AG08395 (cell line): Measurements from ENCODE around the gene PTPRN2.
"Not testable (repeated sequence)": the region's sequence is repeated elsewhere in the genome, so short reads cannot be mapped to it uniquely, and the experiment has no call there.

ENCODE experiments used
- DNase-seq: peaks from one replicate; pipeline ENCODE4 v3.0.0; 2012; ENCODE audit warnings: mixed read lengths, low spot score

The PTPRN2 gene

DNA sequence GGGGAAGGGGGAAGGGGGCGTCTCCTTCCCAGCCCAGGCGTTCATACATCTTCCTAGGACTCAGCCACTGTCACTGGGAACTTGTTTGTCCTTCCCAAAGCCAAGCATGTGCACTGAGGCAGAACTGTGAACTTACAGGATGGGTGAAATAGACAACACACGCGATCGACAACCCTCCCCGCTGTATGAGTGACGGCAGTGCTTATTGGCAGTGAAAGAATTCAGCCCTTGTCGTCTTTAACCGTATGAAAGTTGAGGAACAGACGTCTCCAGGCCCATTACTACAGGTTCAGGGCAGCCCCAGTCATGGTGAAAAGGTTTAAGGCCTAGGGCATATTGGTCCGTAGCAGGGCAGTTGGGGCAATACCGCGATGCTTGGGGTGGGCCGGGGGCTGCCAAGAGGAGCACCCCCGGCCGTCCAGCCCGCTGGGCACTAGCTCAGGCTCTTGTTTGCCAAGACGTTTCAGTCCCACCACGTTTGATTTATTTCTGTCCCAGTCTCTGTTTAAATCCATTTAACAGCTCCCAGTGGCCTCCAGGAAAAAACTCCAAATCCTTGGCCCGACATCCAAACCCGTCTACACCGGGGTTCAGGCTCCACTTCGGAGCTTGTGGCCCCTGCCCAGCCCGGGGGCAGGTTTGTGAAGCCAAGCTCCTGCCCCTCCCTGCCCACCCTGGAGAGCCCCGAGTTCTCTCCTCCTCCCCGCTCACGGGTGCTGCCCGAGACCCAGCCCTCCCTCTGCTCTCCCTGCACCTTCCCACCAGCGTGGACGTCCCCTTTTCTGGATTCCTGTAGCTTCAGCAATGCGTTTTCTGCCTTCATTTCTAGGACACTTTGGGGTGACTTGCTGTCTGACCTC is 1091.0 kb downstream of the PTPRN2 start:
- no peak for DNase-seq

DNA sequence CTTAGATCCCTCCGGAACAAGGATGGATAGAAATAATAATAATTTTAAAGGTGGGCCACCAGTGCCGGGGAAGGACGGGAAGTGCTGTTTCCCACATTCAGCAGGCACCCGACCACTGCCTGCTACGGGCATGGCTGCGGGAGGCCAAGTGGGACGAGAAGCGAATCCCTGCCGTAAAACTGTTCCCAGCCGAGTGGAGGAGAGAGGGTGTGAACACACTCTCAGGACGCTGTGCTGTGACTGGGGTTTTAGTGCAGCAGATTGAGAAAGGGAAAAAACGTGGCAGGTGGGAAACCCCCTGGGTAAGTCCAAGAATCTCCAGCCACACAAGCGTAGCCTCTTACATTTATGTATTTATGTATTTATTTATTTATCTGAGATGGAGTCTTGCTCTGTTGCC is 1092.0 kb downstream of the PTPRN2 start:
- DNase-seq = no peak

DNA sequence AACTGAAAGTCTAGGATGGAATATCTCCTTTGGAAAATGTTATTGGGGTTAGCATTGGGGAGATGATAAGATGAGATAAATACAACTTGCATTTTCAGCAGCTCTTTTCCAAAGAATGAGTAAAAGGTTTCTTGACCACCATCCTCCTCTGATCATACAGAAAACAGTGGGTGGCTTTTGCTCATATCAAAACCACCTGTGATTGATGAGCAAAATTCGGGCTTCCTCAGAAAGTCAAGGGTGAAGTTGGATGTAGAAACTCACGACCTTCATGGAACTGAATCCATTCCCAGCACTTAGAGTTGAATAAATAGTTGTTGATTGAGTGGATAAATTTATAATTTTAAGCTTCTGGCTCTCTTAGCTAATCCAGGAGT is 1092.5 kb downstream of the PTPRN2 start:
- DNase-seq = no peak

DNA sequence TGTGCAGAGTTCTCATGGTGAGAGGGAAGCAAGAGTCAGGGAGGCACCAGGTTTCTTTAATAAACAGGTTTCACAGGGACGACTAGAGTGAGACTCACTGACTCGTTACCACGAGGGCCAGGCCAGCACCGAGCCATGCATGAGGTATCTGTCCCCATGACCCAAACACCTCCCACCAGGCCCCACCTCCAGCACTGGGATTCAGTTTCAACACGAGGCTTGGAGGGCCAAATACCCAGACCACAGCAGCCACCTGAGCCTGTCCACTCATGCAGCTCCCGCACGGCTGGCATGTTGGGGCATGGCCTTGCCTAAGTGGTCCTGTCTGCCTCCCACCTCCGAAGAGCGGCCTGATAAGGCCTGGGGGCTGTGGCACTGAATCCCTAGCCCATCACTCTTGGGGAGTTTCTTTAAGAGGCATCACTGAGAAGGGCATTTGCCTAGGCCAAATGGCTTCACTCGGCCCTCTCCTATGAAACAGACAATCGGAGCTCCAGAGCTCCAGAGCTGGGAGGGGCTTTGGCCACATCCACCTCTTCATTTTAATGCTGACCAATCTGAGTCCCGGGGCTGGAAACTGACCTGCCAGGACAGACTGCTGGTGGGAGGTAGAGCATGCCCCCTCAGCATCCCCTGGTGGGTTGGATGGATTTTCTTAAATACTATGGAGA is 1093.0 kb downstream of the PTPRN2 start:
- DNase-seq = no peak

DNA sequence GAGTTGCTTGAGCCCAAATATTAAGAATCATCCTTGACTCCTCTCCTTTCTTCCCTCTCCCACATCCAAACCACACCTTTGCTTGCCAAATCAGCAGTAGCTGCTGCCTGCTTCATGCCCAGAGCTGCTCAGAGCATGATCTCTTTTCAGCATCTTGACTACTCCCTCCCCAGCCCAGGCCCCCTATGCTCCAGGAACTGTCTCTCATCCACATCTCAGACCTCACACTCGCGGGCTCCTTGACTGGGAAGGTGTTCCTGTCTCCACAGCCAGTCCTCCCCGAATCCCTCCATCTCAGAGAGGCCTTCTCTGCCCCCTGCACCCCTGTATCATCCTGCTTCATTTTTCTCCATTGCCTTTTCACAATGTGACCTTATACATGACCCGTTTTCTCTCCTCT is 1093.8 kb downstream of the PTPRN2 start:
- no peak for DNase-seq

DNA sequence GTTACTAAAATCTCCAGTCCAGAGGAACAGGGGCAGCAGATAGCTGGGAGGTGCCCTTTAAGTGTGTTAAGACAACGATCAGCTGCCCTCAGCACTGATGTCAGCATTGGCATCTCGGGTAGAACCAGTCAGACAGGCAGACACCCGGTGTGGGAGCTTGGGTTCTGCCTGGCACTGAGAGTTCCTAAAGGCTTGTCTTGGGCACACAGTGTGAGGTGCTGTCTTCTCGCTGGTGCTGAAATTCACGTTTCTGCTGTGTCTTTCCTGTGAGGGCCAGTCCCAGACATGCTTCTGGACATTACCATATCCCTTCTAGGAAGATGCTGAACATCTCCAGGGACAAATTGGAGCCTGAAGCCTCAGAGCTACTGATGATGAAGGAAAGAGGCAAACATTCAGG is 1094.6 kb downstream of the PTPRN2 start:
- no peak for DNase-seq

DNA sequence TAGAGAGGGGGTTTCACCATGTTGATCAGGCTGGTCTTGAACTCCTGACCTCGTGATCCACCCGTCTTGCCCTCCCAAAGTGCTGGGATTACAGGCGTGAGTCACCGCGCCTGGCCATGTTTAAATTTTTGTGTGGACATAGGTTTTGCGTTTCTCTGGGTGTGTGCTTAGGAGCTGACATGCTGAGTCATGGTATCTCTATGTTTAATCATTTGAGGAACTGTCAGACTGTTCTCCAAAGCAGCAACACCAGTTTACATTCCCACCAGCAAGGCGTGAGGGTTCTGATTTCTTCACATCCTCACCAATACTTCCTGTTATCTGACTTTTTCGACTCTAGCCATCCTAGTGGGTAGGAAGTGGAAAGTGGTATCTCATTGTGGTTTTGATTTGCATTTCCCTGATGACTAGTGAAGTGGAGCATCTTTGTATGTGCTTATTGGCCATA is 1097.1 kb downstream of the PTPRN2 start:
- DNase-seq = no peak

DNA sequence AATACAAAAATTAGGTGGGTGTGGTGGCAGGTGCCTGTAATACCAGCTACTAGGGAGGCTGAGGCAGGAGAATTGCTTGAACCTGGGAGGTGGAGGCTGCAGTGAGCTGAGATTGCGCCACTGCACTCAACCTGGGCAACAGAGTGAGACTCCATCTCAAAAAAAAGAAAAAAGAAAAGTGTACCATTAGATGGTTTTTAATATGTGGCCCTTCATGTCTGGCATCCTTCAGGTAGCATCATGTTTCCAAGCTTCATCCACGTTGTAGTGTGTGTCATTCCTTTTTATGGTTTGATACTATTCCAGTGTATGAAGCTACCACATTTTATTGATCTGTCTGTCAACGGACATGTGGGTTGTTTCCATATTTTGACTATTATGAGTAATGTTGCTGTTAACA is 1097.8 kb downstream of the PTPRN2 start:
- not testable (repeated sequence) for DNase-seq
